ENCODE measurements around the gene DSCAML1.

- no peak for TF ChIP-seq CTCF (conservative IDR thresholded peaks at IDR 0.05; ENCODE audit: low read length)
- TF ChIP-seq EZH2phosphoT487 (IDR thresholded peaks at IDR 0.05; ENCODE audit: borderline replicate concordance, low read depth, low read length) = no peak
Measured at GRCh38 chr11:117670443-117670842, 126.6 kb downstream of the DSCAML1 start.

All from OCI-LY7 (cell line).